ENCODE data around the gene ST6GALNAC4.
"Not testable (repeated sequence)": the region's sequence is repeated elsewhere in the genome, so short reads cannot be mapped to it uniquely, and the experiment has no call there.

Gene ST6GALNAC4

GRCh38 chr9:127883959-127884358, 32.9 kb downstream of the ST6GALNAC4 start:
- no peak overlapping the region for H3K4ac ChIP-seq (ENCODE audit: low read length)
- H3K79me1 ChIP-seq (ENCODE audit: low read depth, low read length), result no peaks in the 10 kb centered on the region
- H3K18ac ChIP-seq (ENCODE audit: low read length), result no peak overlapping the region
- H3K4me3 ChIP-seq (ENCODE audit: low read length in 2 of 2), result no peak overlapping the region
- DNase-seq (ENCODE audit: low spot score), result no peak
- no peak overlapping the region for H2BK12ac ChIP-seq (ENCODE audit: low read length)
- H3K4me1 ChIP-seq (ENCODE audit: control insufficient read depth in 2 of 2, insufficient read depth in 1 of 2, low read depth in 1 of 2, low read length in 2 of 2), result peaks cover 0 to 2% of the 10 kb centered on the region in 2 donors
- H3K14ac ChIP-seq (ENCODE audit: low read length), result no peak overlapping the region
- H2AFZ ChIP-seq (ENCODE audit: low read length), result no peak overlapping the region
- peak overlapping the region; percentile 12 for H3K9ac ChIP-seq (ENCODE audit: low read depth, low read length, poor library complexity)
- no peak overlapping the region for H2AK5ac ChIP-seq (ENCODE audit: low read depth, low read length)
- peaks cover 0 to 2% of the 10 kb centered on the region in 2 donors for H3K9me3 ChIP-seq (replicated peaks in 1 of 2; ENCODE audit: control insufficient read depth in 2 of 2, insufficient read depth in 1 of 2, low read depth in 1 of 2, low read length in 2 of 2)
- H3K27me3 ChIP-seq (ENCODE audit: control insufficient read depth in 3 of 3, insufficient read depth in 3 of 3, low read depth in 1 of 3, low read length in 3 of 3), result no peaks in the 10 kb centered on the region
- H4K8ac ChIP-seq (ENCODE audit: low read depth, low read length), result no peak overlapping the region
- no peak overlapping the region for H2BK5ac ChIP-seq (ENCODE audit: low read length)
- WGBS, 2 donors (ENCODE audit: extremely low coverage in 2 of 2, insufficient read length in 2 of 2, insufficient replicate concordance in 1 of 2), result no CpG with 5 or more reads among the region's 7 CpGs
- no peak overlapping the region for H3K27ac ChIP-seq (replicated peaks; ENCODE audit: low read length)
- no peak overlapping the region for H4K91ac ChIP-seq (ENCODE audit: low read depth, low read length, poor library complexity)
- H2BK120ac ChIP-seq (ENCODE audit: low read depth, low read length), result no peak overlapping the region
- H3K23ac ChIP-seq (ENCODE audit: low read depth, low read length, poor library complexity), result no peak overlapping the region
- H3K36me3 ChIP-seq (replicated peaks in 1 of 2; ENCODE audit: control insufficient read depth in 2 of 2, insufficient read depth in 2 of 2, low read length in 2 of 2), result peaks cover 14 to 19% of the 10 kb centered on the region in 2 donors
- H3K4me2 ChIP-seq (ENCODE audit: insufficient read depth, low read length, poor library complexity, severe bottlenecking), result no peak overlapping the region
- no peak overlapping the region for H2BK15ac ChIP-seq (ENCODE audit: low read length)

DNA sequence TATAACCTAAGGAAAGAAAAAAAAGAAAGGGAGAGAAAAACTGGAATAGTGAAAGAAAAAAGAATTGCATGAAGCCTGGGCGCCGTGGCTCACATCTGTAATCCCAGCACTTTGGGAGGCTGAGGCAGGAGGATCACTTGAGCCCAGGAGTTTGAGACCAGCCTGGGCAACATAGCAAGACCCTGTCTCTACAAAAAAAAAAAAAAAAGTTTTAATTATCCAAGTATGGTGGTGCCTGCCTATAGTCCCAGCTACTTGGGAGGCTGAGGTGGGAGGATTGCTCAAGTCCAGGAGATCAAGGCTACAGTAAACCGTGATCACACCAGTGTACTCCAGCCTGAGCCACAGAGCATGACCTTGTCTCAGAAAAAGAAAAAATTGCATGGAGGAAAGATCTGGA, 35.1 kb downstream of the ST6GALNAC4 start:
- not testable (repeated sequence) for H3K14ac ChIP-seq (ENCODE audit: low read length); H3K23ac ChIP-seq (ENCODE audit: low read depth, low read length, poor library complexity); H2BK5ac ChIP-seq (ENCODE audit: low read length); H3K27ac ChIP-seq (replicated peaks; ENCODE audit: low read length); H2BK12ac ChIP-seq (ENCODE audit: low read length); H3K27me3 ChIP-seq (ENCODE audit: control insufficient read depth in 3 of 3, insufficient read depth in 3 of 3, low read depth in 1 of 3, low read length in 3 of 3); H4K91ac ChIP-seq (ENCODE audit: low read depth, low read length, poor library complexity); H3K9me3 ChIP-seq (replicated peaks in 1 of 2; ENCODE audit: control insufficient read depth in 2 of 2, insufficient read depth in 1 of 2, low read depth in 1 of 2, low read length in 2 of 2); H3K4me2 ChIP-seq (ENCODE audit: insufficient read depth, low read length, poor library complexity, severe bottlenecking); H2BK120ac ChIP-seq (ENCODE audit: low read depth, low read length); H3K79me1 ChIP-seq (ENCODE audit: low read depth, low read length); H3K36me3 ChIP-seq (replicated peaks in 1 of 2; ENCODE audit: control insufficient read depth in 2 of 2, insufficient read depth in 2 of 2, low read length in 2 of 2); H2AK5ac ChIP-seq (ENCODE audit: low read depth, low read length); H4K8ac ChIP-seq (ENCODE audit: low read depth, low read length); H2BK15ac ChIP-seq (ENCODE audit: low read length); H3K4ac ChIP-seq (ENCODE audit: low read length); H3K4me3 ChIP-seq (ENCODE audit: low read length in 2 of 2); H3K9ac ChIP-seq (ENCODE audit: low read depth, low read length, poor library complexity); DNase-seq (ENCODE audit: low spot score); H3K18ac ChIP-seq (ENCODE audit: low read length); H2AFZ ChIP-seq (ENCODE audit: low read length)
- peaks cover 11 to 14% of the 10 kb centered on the region in 2 donors for H3K4me1 ChIP-seq (ENCODE audit: control insufficient read depth in 2 of 2, insufficient read depth in 1 of 2, low read depth in 1 of 2, low read length in 2 of 2)
- WGBS, 2 donors (ENCODE audit: extremely low coverage in 2 of 2, insufficient read length in 2 of 2, insufficient replicate concordance in 1 of 2), result no CpG with 5 or more reads among the region's 3 CpGs

DNA sequence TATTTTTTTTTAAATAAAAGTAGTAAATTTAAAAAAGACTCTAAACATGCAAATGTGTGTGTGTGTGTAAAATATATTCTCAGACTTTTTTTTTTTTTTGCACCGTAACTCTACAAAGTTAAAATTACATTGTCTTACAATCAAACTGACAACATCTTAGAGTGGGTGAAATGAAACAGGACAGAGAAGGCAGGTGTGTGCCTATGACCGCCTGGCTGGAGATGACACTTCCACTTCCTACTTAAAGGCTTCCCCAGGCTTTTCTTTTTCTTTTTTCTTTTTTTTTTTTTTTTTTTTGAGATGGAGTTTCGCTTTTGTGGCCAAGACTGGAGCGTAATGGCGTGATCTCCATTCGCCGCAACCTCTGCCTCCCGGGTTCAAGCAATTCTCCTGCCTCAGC, 36.7 kb downstream of the ST6GALNAC4 start:
- H3K9me3 ChIP-seq (replicated peaks in 1 of 2; ENCODE audit: control insufficient read depth in 2 of 2, insufficient read depth in 1 of 2, low read depth in 1 of 2, low read length in 2 of 2), result no peaks in the 10 kb centered on the region
- no peak overlapping the region for H3K14ac ChIP-seq (ENCODE audit: low read length)
- H3K27me3 ChIP-seq (ENCODE audit: control insufficient read depth in 3 of 3, insufficient read depth in 3 of 3, low read depth in 1 of 3, low read length in 3 of 3), result no peaks in the 10 kb centered on the region
- no peak overlapping the region for H4K8ac ChIP-seq (ENCODE audit: low read depth, low read length)
- H3K36me3 ChIP-seq (replicated peaks in 1 of 2; ENCODE audit: control insufficient read depth in 2 of 2, insufficient read depth in 2 of 2, low read length in 2 of 2), result no peaks in the 10 kb centered on the region
- H3K4me1 ChIP-seq (ENCODE audit: control insufficient read depth in 2 of 2, insufficient read depth in 1 of 2, low read depth in 1 of 2, low read length in 2 of 2), result peaks cover 12 to 22% of the 10 kb centered on the region in 2 donors
- no peak overlapping the region for H2BK12ac ChIP-seq (ENCODE audit: low read length)
- H3K23ac ChIP-seq (ENCODE audit: low read depth, low read length, poor library complexity), result no peak overlapping the region
- no peak overlapping the region for H3K9ac ChIP-seq (ENCODE audit: low read depth, low read length, poor library complexity)
- H2BK5ac ChIP-seq (ENCODE audit: low read length), result no peak overlapping the region
- H3K4me3 ChIP-seq (ENCODE audit: low read length in 2 of 2), result no peak overlapping the region
- no peak overlapping the region for H2AK5ac ChIP-seq (ENCODE audit: low read depth, low read length)
- peaks cover 5% of the 10 kb centered on the region for H3K79me1 ChIP-seq (ENCODE audit: low read depth, low read length)
- no peak overlapping the region for H3K4ac ChIP-seq (ENCODE audit: low read length)
- no peak overlapping the region for H3K4me2 ChIP-seq (ENCODE audit: insufficient read depth, low read length, poor library complexity, severe bottlenecking)
- H3K18ac ChIP-seq (ENCODE audit: low read length), result no peak overlapping the region
- no peak for DNase-seq (ENCODE audit: low spot score)
- H2BK120ac ChIP-seq (ENCODE audit: low read depth, low read length), result no peak overlapping the region
- H3K27ac ChIP-seq (replicated peaks; ENCODE audit: low read length), result no peak overlapping the region
- no peak overlapping the region for H2BK15ac ChIP-seq (ENCODE audit: low read length)
- WGBS, 2 donors (ENCODE audit: extremely low coverage in 2 of 2, insufficient read length in 2 of 2, insufficient replicate concordance in 1 of 2), result no CpG with 5 or more reads among the region's 8 CpGs
- H2AFZ ChIP-seq (ENCODE audit: low read length), result no peak overlapping the region
- H4K91ac ChIP-seq (ENCODE audit: low read depth, low read length, poor library complexity), result no peak overlapping the region

DNA sequence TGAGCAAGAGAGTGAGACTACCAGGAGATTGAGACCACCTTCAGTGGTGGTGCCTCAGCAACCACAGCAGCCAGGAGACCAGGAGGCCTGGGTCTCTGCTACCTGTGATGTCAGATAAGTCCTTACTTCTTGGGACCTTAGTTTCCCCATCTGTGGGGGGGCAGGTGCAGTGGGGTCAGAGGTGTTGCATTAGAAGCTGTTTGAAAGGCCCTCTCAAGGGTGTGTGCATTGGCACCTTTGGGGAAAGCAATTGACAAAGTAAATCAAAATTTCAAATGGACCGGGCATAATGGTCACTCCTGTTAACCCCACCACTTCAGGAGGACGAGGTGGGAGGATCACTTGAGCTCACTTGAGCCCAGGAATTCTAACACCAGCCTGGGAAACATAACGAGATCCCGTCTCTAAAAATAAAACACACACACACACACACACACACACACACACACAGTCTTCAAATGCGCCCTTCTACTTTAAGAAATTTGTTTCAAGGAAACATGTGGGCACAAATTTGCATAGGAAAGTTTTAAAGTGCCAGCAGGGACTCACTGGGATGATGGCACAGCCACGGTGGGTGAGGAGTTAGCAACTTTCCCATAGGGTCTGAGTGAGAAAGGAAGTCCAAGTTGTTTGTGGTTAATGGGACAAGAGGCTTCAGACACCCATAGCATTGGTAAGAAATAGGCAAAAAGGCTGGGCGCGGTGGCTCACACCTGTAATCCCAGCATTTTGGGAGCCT, 38.0 kb downstream of the ST6GALNAC4 start:
- no peak overlapping the region for H3K9ac ChIP-seq (ENCODE audit: low read depth, low read length, poor library complexity)
- no peak for DNase-seq (ENCODE audit: low spot score)
- H2AFZ ChIP-seq (ENCODE audit: low read length), result no peak overlapping the region
- H2BK5ac ChIP-seq (ENCODE audit: low read length), result no peak overlapping the region
- H3K9me3 ChIP-seq (replicated peaks in 1 of 2; ENCODE audit: control insufficient read depth in 2 of 2, insufficient read depth in 1 of 2, low read depth in 1 of 2, low read length in 2 of 2), result no peaks in the 10 kb centered on the region
- no peak overlapping the region for H2AK5ac ChIP-seq (ENCODE audit: low read depth, low read length)
- H4K8ac ChIP-seq (ENCODE audit: low read depth, low read length), result no peak overlapping the region
- WGBS, 2 donors (ENCODE audit: extremely low coverage in 2 of 2, insufficient read length in 2 of 2, insufficient replicate concordance in 1 of 2), result no CpG with 5 or more reads among the region's 8 CpGs
- no peak overlapping the region for H4K91ac ChIP-seq (ENCODE audit: low read depth, low read length, poor library complexity)
- no peak overlapping the region for H2BK12ac ChIP-seq (ENCODE audit: low read length)
- H3K4me2 ChIP-seq (ENCODE audit: insufficient read depth, low read length, poor library complexity, severe bottlenecking), result no peak overlapping the region
- H3K4ac ChIP-seq (ENCODE audit: low read length), result no peak overlapping the region
- no peak overlapping the region for H2BK15ac ChIP-seq (ENCODE audit: low read length)
- peaks cover 12 to 35% of the 10 kb centered on the region in 2 donors for H3K4me1 ChIP-seq (ENCODE audit: control insufficient read depth in 2 of 2, insufficient read depth in 1 of 2, low read depth in 1 of 2, low read length in 2 of 2)
- H3K27ac ChIP-seq (replicated peaks; ENCODE audit: low read length), result no peak overlapping the region
- no peak overlapping the region for H2BK120ac ChIP-seq (ENCODE audit: low read depth, low read length)
- H3K36me3 ChIP-seq (replicated peaks in 1 of 2; ENCODE audit: control insufficient read depth in 2 of 2, insufficient read depth in 2 of 2, low read length in 2 of 2), result no peaks in the 10 kb centered on the region
- H3K4me3 ChIP-seq (ENCODE audit: low read length in 2 of 2), result no peak overlapping the region
- H3K18ac ChIP-seq (ENCODE audit: low read length), result no peak overlapping the region
- no peak overlapping the region for H3K23ac ChIP-seq (ENCODE audit: low read depth, low read length, poor library complexity)
- H3K79me1 ChIP-seq (ENCODE audit: low read depth, low read length), result peaks cover 5% of the 10 kb centered on the region
- H3K27me3 ChIP-seq (ENCODE audit: control insufficient read depth in 3 of 3, insufficient read depth in 3 of 3, low read depth in 1 of 3, low read length in 3 of 3), result no peaks in the 10 kb centered on the region
- no peak overlapping the region for H3K14ac ChIP-seq (ENCODE audit: low read length)
